ENCODE results near the gene SELENOS. TPM values are rescaled to one million over a fixed set of nuclear protein-coding genes. Genes with fewer than 3 reads are reported as not detected.

SELENOS gene, protein sequence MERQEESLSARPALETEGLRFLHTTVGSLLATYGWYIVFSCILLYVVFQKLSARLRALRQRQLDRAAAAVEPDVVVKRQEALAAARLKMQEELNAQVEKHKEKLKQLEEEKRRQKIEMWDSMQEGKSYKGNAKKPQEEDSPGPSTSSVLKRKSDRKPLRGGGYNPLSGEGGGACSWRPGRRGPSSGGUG
- total RNA-seq (2022; extraction: Qiagen RNA extraction): 170 to 184 TPM (median 175 TPM) in 5 replicates

DNA sequence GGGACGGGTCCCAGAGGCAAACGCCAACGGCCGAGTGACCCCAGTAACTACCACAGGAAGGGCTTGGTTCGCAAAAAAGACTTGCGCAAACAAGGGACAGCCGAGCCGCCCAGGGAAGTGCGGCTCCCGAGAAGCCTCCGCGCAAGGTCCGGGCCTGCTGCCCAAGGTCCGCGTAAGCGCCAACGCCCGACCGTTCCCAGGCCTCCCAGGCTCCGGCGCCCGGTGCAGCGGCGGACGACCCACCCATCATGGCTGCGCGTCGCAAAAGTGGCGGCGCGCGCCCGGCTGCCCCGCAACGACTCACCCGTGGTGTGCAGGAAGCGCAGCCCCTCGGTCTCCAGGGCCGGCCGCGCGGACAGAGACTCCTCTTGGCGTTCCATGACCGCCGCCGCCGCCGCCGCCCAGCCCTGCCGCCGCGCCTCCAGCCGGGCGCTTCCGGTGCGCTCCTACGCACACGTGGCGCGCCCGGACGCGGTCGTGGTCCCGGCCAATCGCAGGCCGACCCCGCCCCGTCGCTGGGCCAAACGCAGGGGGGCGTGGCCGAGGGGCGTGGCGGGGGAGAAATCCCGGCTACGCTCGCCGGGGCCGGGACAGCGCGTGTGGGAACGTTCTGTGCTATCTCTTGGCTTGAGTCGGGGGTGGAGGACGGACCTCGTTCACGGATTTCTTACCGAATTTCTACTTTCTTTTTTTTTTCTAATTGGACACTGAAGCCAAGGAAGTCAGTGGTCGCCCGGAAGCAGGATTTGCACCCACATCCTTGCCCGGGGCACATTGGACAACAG lies at the start of gene SELENOS:
SELENOS (minus strand) TSS at position 448 of the 785 bp plus-strand sequence; CDS start at position 380, 68 bp downstream.

DNA sequence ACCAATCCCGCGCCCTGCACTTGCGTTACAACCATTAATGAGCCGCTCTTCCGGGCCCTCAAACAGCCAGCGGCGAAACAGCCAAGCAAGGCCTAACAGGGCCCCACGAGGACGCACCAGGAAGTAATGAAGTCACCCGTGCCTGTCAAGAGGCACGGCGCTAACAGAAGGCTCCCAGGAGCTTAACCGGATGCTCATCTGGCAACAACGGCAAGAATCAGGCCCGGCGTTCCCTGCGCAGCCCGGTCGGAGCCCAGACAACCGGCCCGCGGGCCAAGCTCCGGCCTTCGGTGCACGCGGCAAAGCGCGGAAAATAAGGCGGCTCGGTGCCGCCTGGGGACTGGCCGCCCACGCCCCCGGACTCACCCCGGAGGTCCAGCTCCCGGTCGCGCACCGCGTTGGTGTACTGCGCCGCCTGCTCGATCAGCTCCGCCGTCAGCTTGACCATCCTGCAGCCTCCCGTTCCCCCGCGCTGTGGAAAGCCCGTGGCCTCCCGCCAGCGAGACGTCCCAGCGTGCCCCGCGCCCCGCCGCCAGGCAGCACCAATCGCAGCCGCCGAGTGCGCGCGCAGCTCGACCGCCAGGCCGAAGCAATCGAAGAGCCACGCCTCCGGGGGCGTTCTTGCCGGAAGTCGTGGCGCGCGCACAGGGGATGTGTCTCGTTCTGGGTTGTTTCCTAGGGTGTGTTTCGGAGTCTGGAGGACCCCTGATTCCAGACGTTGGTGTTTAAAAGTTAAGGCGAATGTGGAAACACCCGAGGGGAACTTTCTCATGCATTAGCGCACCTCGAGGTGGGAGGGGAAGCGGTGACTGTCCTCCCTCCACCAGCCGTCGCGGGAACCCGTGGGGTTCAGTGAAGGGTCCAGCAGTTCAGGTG lies 17.7 kb upstream of the SELENOS start, which contains the start of gene SNRPA1:
SNRPA1 (minus strand) TSS at position 518 of the 876 bp plus-strand sequence; CDS start at position 448, 70 bp downstream.

DNA sequence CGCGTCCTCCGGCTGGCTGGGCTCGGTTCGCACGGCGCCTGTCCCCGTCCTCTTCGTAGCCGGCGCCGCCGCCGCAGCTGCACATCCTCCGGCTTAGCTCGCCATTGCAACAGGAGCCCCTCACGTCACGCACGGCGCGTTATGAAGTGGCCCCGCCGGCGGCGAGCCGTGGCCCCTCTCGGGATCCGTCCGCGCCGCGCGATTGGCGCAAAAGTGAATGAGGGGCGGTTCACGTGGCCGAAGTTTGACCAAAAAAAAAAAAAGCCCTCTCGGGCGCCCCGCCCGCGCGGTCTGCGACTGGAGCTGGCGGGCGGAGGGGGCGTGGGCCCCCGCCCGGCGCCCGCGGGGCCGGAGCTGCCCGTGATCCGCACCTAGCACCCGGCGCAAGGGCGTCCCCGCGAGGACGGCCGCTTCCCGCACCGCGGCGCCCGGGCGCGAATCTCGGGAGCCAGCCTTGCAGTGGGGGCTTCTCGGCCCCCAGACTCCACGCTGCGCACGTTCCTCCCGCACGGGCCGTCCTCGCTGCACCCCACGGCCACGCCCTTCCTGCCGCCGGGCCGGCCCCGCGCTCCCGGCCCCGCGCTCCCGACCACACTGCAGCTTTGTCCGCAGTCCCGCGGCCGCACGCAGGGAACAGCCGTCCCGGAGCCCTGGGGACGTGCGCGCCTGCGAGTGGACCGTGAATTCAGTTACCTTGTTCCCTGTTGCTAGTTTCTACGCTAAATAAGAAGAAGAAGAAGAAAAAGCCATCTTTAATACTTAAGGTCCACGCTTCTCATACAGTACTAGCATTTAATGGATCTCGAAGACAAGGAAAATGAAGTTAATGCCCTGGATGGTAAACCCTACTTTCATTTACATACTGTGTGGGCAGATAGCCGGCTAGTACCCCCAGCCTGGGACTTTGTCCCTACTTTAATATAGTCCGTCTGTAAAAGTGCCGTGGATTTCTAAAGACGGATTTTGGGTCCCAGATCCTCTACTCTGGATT lies 25.2 kb downstream of the SELENOS start, which contains the start of gene CHSY1:
CHSY1 (minus strand) TSS at position 219 of the 991 bp plus-strand sequence. CDS start 592 bp downstream, outside the sequence.

Other genes with a start within 250 kb of the SELENOS start
- 21.5 to 32.1 TPM (median 24.3 TPM) in 5 replicates for gene CHSY1, start 25.4 kb downstream of the SELENOS start, total RNA-seq (2022; extraction: Qiagen RNA extraction)
- 112 to 120 TPM (median 114 TPM) in 5 replicates for gene SNRPA1, start 17.8 kb upstream of the SELENOS start, total RNA-seq (2022; extraction: Qiagen RNA extraction)
- 12.0 to 14.0 TPM (median 13.7 TPM) in 5 replicates for gene PCSK6, start 212.2 kb upstream of the SELENOS start, total RNA-seq (2022; extraction: Qiagen RNA extraction)

All from A549 treated with AZD2906 at 1 μM for 4 hours (cell line).